ENCODE results near the gene SERPINA3. TPM values are rescaled to one million over a fixed set of nuclear protein-coding genes. Genes with fewer than 3 reads are reported as not detected.

SERPINA3 gene
- total RNA-seq, 2 experiments from 2014 or later = not detected

DNA sequence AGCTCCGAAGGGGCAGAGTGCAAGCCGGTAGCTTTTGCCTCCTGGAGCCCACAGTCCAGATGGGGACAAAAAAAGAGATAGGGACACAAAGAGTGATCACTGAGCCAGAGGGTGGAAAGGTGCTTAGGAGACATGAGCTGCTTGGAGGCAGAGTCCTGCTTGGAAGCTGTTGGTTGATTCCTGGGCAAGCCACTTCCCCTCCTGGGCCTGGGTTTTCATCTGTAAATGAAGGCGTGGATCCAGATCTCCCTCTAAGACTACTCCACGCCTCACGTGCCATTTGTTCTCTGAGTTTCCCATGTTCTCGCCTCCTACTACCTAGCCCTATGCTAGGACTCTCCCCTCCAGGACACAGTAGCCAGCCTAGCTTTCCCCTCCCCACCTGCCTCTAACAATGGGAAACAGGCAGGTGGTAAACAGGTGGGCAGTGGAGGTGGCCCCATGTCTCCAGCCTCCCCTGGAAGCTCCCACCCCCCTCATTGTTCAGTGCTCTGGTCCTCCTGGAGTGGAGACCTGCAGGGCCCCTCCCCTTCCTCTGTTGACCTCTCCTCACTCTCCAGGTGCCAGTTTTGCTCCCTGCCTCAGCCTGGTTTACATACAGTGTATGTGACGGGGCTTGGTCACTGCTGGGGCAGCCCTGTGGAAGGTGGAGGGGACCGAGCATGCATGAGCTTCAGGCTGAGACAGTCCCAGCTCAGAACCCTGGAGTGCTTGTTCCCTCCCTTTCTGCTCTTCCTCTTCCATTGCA is 3.8 kb downstream of the SERPINA3 start:
- CTCF ChIA-PET = no interaction called here
- Mint-ChIP-seq H3K27me3 (no peaks in the 10 kb centered on the region), H3K4me1 (ENCODE audit: low read depth) (no peaks in the 10 kb centered on the region), H3K9me3 (peaks cover 17% of the 10 kb centered on the region), H3K4me3 (no peak overlapping the region), H3K27ac (no peak overlapping the region), H3K36me3 (ENCODE audit: low read depth) (no peaks in the 10 kb centered on the region)
- TF ChIP-seq, protein P1, sequence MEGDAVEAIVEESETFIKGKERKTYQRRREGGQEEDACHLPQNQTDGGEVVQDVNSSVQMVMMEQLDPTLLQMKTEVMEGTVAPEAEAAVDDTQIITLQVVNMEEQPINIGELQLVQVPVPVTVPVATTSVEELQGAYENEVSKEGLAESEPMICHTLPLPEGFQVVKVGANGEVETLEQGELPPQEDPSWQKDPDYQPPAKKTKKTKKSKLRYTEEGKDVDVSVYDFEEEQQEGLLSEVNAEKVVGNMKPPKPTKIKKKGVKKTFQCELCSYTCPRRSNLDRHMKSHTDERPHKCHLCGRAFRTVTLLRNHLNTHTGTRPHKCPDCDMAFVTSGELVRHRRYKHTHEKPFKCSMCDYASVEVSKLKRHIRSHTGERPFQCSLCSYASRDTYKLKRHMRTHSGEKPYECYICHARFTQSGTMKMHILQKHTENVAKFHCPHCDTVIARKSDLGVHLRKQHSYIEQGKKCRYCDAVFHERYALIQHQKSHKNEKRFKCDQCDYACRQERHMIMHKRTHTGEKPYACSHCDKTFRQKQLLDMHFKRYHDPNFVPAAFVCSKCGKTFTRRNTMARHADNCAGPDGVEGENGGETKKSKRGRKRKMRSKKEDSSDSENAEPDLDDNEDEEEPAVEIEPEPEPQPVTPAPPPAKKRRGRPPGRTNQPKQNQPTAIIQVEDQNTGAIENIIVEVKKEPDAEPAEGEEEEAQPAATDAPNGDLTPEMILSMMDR (IDR thresholded peaks at IDR 0.05) = no peak
- intact Hi-C loops (cut with micrococcal nuclease) = no loop called here
- ATAC-seq (no peak), DNase-seq (no peak)
- POLR2A ChIA-PET = no interaction called here

DNA sequence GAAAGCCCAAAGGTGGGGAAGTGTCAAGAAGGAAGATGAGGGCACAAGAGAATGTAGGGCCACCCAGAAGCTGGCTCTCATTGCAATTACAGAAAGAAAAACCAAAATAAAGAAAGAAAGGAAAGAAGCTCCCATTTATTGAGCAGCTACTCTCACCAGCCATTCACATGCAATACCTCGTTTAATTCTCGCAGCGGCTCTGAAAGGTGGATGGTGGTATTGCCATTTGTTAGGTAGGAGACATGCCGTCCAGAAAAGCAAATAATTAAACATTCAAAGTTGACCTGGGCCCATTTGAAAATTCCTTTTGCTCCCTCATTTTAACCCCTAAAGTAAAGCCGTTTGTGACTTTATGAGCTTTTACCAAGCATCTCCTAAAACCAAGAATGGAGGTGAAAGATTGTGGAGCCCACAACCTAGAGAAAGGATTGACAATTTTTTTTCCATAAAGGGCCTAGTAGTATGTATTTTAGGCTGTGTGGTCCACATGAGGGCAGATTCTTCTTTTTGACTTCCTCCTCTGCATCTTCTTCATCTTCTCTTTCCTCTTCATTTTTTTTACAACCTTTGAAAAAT is 5.3 kb downstream of the SERPINA3 start:
- H3K36me3 Mint-ChIP-seq (ENCODE audit: low read depth) = no peaks in the 10 kb centered on the region
- POLR2A ChIA-PET = no interaction called here
- TF ChIP-seq, protein P1 (IDR thresholded peaks at IDR 0.05) = no peak
- H3K9me3 Mint-ChIP-seq = peaks cover 17% of the 10 kb centered on the region
- DNase-seq (no peak), ATAC-seq (no peak)
- no peak overlapping the region for H3K27ac Mint-ChIP-seq
- H3K4me3 Mint-ChIP-seq = no peak overlapping the region
- no peaks in the 10 kb centered on the region for H3K4me1 Mint-ChIP-seq (ENCODE audit: low read depth)
- H3K27me3 Mint-ChIP-seq = no peaks in the 10 kb centered on the region
- intact Hi-C loops (cut with micrococcal nuclease) = no loop called here
- CTCF ChIA-PET = no interaction called here

DNA sequence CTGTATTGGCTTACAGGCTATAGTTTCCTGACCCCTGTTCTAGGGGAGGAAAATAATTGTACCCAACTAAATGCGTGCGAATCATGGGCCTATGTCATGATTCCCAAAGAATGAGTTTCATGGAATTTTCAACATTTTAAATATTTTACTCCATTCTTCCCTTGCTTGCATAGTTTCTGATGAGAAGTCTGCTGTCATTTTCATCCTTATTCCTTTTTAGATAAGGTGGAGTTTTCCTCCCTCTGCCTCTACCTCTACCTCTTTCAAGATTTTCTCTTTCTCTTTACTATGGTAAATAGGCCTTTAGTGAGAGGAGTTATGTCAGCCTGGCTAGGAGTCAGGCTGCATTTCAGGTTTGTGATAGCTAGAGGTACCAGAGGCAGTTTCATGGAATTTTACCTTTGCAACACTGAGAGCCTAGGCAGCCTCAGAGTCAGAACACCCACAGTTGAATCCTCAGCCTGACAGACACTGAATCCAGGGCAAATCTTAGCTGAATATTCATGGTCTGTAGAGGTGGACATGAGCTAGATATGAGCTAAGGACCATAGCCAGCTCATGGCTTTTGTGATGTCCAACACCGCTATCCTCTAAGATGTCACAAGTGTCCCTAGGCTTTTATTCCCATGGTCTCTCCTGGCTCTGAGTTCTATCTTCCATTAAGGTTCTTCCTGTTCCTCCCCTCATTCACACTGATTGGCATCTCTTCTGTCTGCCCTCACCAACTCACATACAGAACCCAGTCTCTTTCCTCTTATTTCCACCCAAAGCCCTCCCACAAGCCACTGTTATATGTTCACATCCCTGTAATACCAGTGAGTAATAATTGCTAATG is 6.0 kb downstream of the SERPINA3 start:
- intact Hi-C loops (cut with micrococcal nuclease) = no loop called here
- H3K4me3 Mint-ChIP-seq = no peak overlapping the region
- ATAC-seq = no peak
- no peak overlapping the region for H3K27ac Mint-ChIP-seq
- no peaks in the 10 kb centered on the region for H3K36me3 Mint-ChIP-seq (ENCODE audit: low read depth)
- peaks cover 17% of the 10 kb centered on the region for H3K9me3 Mint-ChIP-seq
- H3K27me3 Mint-ChIP-seq = no peaks in the 10 kb centered on the region
- TF ChIP-seq, protein P1 (IDR thresholded peaks at IDR 0.05) = no peak
- DNase-seq = no peak
- ChIA-PET CTCF (no interaction called here), POLR2A (no interaction called here)
- no peaks in the 10 kb centered on the region for H3K4me1 Mint-ChIP-seq (ENCODE audit: low read depth)

DNA sequence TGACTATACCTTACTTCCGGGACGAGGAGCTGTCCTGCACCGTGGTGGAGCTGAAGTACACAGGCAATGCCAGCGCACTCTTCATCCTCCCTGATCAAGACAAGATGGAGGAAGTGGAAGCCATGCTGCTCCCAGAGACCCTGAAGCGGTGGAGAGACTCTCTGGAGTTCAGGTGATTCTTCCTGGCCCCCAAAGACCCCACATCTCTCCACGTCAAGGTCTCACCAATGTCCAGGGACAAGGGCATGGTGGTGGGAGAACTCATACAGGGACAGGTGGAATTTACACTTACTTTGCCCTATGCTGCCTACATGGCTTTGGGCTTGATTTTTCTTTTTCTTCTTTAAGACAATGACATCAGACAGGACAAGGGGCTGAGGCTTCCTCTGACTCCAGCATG is 7.1 kb downstream of the SERPINA3 start:
- ChIA-PET POLR2A (no interaction called here), CTCF (no interaction called here)
- intact Hi-C loops (cut with micrococcal nuclease) = no loop called here
- TF ChIP-seq, protein P1 (IDR thresholded peaks at IDR 0.05) = no peak
- DNase-seq (no peak), ATAC-seq (no peak)
- no peak overlapping the region for H3K4me3 Mint-ChIP-seq
- no peaks in the 10 kb centered on the region for H3K36me3 Mint-ChIP-seq (ENCODE audit: low read depth)
- no peaks in the 10 kb centered on the region for H3K27me3 Mint-ChIP-seq
- no peak overlapping the region for H3K27ac Mint-ChIP-seq
- H3K9me3 Mint-ChIP-seq = peaks cover 17% of the 10 kb centered on the region
- H3K4me1 Mint-ChIP-seq (ENCODE audit: low read depth) = no peaks in the 10 kb centered on the region

DNA sequence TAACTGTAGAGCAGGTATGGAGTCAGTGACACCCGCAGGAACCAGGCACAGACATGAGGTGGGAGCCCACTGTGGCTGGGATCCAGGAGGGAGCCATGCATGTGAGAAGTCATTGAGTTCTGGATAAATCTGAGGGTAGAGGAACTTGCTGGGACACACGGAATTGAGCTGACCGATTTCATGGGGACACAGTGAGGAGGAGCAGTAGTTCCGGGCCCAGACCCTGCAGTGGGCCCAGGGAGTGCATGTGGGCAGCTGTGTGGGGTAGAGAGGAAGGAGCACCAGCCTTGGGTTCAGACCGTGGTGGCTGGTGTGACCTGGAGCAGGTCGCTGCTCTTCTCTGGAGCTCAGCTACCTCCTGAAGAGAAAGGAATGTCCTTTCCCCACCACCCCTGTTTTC is 8.4 kb downstream of the SERPINA3 start:
- DNase-seq (no peak), ATAC-seq (no peak)
- intact Hi-C loops (cut with micrococcal nuclease) = no loop called here
- Mint-ChIP-seq H3K27me3 (no peaks in the 10 kb centered on the region), H3K36me3 (ENCODE audit: low read depth) (no peaks in the 10 kb centered on the region), H3K27ac (no peak overlapping the region), H3K4me3 (no peak overlapping the region), H3K4me1 (ENCODE audit: low read depth) (no peaks in the 10 kb centered on the region), H3K9me3 (peaks cover 17% of the 10 kb centered on the region)
- ChIA-PET CTCF (no interaction called here), POLR2A (no interaction called here)
- TF ChIP-seq, protein P1 (IDR thresholded peaks at IDR 0.05) = no peak
